HEK293T (cell line): ENCODE measurements around the gene TSC22D3.

ENCODE experiments used
- BHLHE40 ChIP-seq: fragments of 450-650 bp; IDR thresholded peaks from 2 replicates; pipeline ENCODE4 v1.6.1; 2016; ENCODE audit warnings: mild to moderate bottlenecking, moderate library complexity, borderline replicate concordance
- CTBP1 ChIP-seq: fragments of 450-650 bp; IDR thresholded peaks from 2 replicates; pipeline ENCODE4 v1.6.1; 2016; ENCODE audit warnings: borderline replicate concordance
- ELF4 ChIP-seq: fragments of 450-650 bp; IDR thresholded peaks from 2 replicates; pipeline ENCODE4 v1.6.1; 2017; ENCODE audit warnings: antibody characterized with exemption
- FOXA1 ChIP-seq: fragments of 450-650 bp; IDR thresholded peaks from 2 replicates; pipeline ENCODE4 v1.6.1; 2016; ENCODE audit warnings: mild to moderate bottlenecking
- HDGF ChIP-seq: fragments of 450-650 bp; IDR thresholded peaks from 2 replicates; pipeline ENCODE4 v1.6.1; 2017; ENCODE audit warnings: antibody characterized with exemption, borderline replicate concordance
- PKNOX1 ChIP-seq: fragments of 450-650 bp; IDR thresholded peaks from 2 replicates; pipeline ENCODE4 v1.6.1; 2016
- ZNF384 ChIP-seq: fragments of 450-650 bp; IDR thresholded peaks from 2 replicates; pipeline ENCODE4 v1.6.1; 2016

- no peak for TF ChIP-seq HDGF
- no peak for TF ChIP-seq FOXA1
- TF ChIP-seq ELF4 = no peak
- no peak for TF ChIP-seq ZNF384
- TF ChIP-seq CTBP1 = no peak
- TF ChIP-seq BHLHE40 = no peak
- TF ChIP-seq PKNOX1 = peak; percentile 75; the same call in 1 of the 2 replicates
Observed at GRCh38 chrX:107775734-107776511, at the start of gene TSC22D3.
